GM21526 (cell line): ENCODE results near the gene MARCHF3.
"Not testable (repeated sequence)": the region's sequence is repeated elsewhere in the genome, so short reads cannot be mapped to it uniquely, and the experiment has no call there.

Source experiments
- ATAC-seq: cut with Tn5 transposase; IDR thresholded peaks from one replicate; pipeline ENCODE4 v1.9.1; 2021; ENCODE audit warnings: moderate library complexity; ENCODE audit not compliant: unreplicated experiment, low FRiP score

The MARCHF3 gene

GRCh38 chr5:127030259-127031146 is at the start of gene MARCHF3:
Gene MARCHF3 (minus strand): TSS chr5:127030558. CDS start chr5:126918171, 112,387 bp downstream.
- peak; percentile 97 for ATAC-seq

- ATAC-seq, result no peak
Observed at GRCh38 chr5:127079994-127080491, 49.7 kb upstream of the MARCHF3 start.

GRCh38 chr5:127077366-127077765 is 47.0 kb upstream of the MARCHF3 start:
- ATAC-seq, result no peak

- ATAC-seq, result no peak
Observed at GRCh38 chr5:127076315-127077129, 46.2 kb upstream of the MARCHF3 start.

GRCh38 chr5:127074466-127074865 is 44.1 kb upstream of the MARCHF3 start:
- no peak for ATAC-seq

- peak; percentile 99 for ATAC-seq
Observed at GRCh38 chr5:127072861-127073846, 42.8 kb upstream of the MARCHF3 start, which contains the start of gene C5orf63. Gene C5orf63 (minus strand): TSS chr5:127073502. CDS start chr5:127058995, 14,507 bp downstream.

GRCh38 chr5:127070243-127070642 is 39.9 kb upstream of the MARCHF3 start:
- ATAC-seq, result no peak

- ATAC-seq, result no peak
Observed at GRCh38 chr5:127068493-127069214, 38.3 kb upstream of the MARCHF3 start.

GRCh38 chr5:127066721-127067120 is 36.4 kb upstream of the MARCHF3 start:
- ATAC-seq, result no peak

- no peak for ATAC-seq
Observed at GRCh38 chr5:127064253-127064840, 34.0 kb upstream of the MARCHF3 start.

- no peak for ATAC-seq
Observed at GRCh38 chr5:127063257-127063913, 33.0 kb upstream of the MARCHF3 start.

- no peak for ATAC-seq
Observed at GRCh38 chr5:127061956-127062355, 31.6 kb upstream of the MARCHF3 start.

- no peak for ATAC-seq
Observed at GRCh38 chr5:127061537-127061936, 31.2 kb upstream of the MARCHF3 start.

GRCh38 chr5:127060470-127060985 is 30.2 kb upstream of the MARCHF3 start:
- no peak for ATAC-seq

- ATAC-seq, result no peak
Observed at GRCh38 chr5:127056896-127057295, 26.5 kb upstream of the MARCHF3 start.

GRCh38 chr5:127055880-127056653 is 25.7 kb upstream of the MARCHF3 start:
- no peak for ATAC-seq

- ATAC-seq, result not testable (repeated sequence)
Observed at GRCh38 chr5:127053551-127053950, 23.2 kb upstream of the MARCHF3 start.
